PFSK-1 (cell line): Measurements from ENCODE around the gene GLCCI1.

Source experiments
- FOXP2 ChIP-seq: optimal IDR thresholded peaks from 2 replicates; pipeline ENCODE3; 2011; ENCODE audit warnings: borderline replicate concordance, control low read depth, inconsistent platforms; ENCODE audit not compliant: insufficient read depth; ENCODE audit errors: extremely low read length, extremely low read depth
- POLR2AphosphoS5 ChIP-seq: IDR thresholded peaks from 2 replicates; pipeline ENCODE4 v1.6.1; 2012; ENCODE audit warnings: low read depth, mild to moderate bottlenecking, control low read depth, low read length, moderate library complexity
- SIN3A ChIP-seq: IDR thresholded peaks from 2 replicates; pipeline ENCODE4 v1.6.1; 2012; ENCODE audit warnings: mild to moderate bottlenecking, low read length, moderate library complexity, borderline replicate concordance; ENCODE audit not compliant: insufficient read depth
- TAF1 ChIP-seq: IDR thresholded peaks from 2 replicates; pipeline ENCODE4 v1.6.1; 2012; ENCODE audit warnings: low read length, control low read depth, borderline replicate concordance; ENCODE audit not compliant: insufficient read depth

DNA sequence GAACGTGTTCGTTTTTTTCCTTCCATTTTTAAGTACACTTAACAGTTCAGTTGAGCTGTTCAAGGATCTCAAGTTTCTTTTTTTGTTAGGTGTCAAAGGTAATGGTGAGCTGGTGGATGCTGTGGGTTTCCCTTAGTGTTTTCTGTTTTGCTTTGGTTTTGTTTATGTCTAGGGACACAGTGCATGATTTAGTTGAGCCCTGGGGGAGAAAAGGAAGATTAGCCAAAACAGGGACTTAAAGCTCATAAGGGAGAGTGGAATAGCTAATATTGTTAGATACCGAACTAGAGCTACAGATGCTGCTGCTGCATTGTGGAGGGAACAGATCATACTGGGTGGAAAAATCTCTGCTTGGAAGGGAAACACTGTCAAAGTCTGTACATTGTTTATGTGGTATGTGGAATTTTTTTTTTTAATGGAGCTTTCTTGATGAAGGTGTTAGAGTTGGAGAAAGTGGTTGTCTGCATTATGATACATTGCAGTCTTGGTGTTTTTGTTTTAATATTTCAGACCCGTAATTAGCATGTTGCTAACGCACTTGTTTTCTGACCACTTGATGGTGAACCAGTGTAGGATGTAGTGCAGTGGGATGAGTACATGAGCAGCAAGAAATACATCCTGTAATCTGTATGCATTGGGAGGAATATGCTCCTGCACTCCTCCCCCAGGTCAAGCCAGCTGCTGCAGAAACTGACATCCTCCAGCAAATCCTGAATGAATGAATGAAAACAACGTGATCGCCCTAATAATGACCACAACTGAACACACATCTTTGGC is 2.1 kb downstream of the GLCCI1 start:
- TF ChIP-seq TAF1 (no peak; the same call in 1 of the 2 replicates), SIN3A (peak; percentile 100), POLR2AphosphoS5 (peak; percentile 58; the same call in 1 of the 2 replicates), FOXP2 (peak; percentile 47)
